GM10847 (cell line): ENCODE data around the gene IFT20.
A peak's percentile ranks its signal among the peaks of the same experiment; 100 is the strongest.

ENCODE experiments used
- POLR2A ChIP-seq: IDR thresholded peaks from 2 replicates; pipeline ENCODE4 v1.6.1; 2011; ENCODE audit not compliant: insufficient read length; ENCODE audit errors: extremely low read depth

IFT20 gene

GRCh38 chr17:28335201-28335958 lies at the start of gene IFT20, which contains the start of gene TNFAIP1:
TSS of gene IFT20 (minus strand) at chr17:28335472. CDS start at chr17:28331985, 3,487 bp downstream.
TSS of gene TNFAIP1 (plus strand) at chr17:28335761. CDS start at chr17:28339522, 3,761 bp downstream.
- TF ChIP-seq POLR2A, result peak; percentile 78

GRCh38 chr17:28385037-28385400 lies 49.7 kb upstream of the IFT20 start:
- TF ChIP-seq POLR2A, result no peak

- no peak for TF ChIP-seq POLR2A
Measured at GRCh38 chr17:28384281-28385036, 49.2 kb upstream of the IFT20 start.

- TF ChIP-seq POLR2A, result no peak
Measured at GRCh38 chr17:28381141-28381825, 46.0 kb upstream of the IFT20 start.

- no peak for TF ChIP-seq POLR2A
Measured at GRCh38 chr17:28379814-28380801, 44.8 kb upstream of the IFT20 start.

GRCh38 chr17:28372945-28373274 lies 37.6 kb upstream of the IFT20 start:
- no peak for TF ChIP-seq POLR2A

GRCh38 chr17:28372203-28372944 lies 37.1 kb upstream of the IFT20 start:
- no peak for TF ChIP-seq POLR2A

- TF ChIP-seq POLR2A, result no peak
Measured at GRCh38 chr17:28371245-28372202, 36.3 kb upstream of the IFT20 start, which contains the start of gene SARM1. TSS of gene SARM1 (plus strand) at chr17:28371694. CDS start at chr17:28372033, 339 bp downstream.

GRCh38 chr17:28370744-28371103 lies 35.5 kb upstream of the IFT20 start:
- TF ChIP-seq POLR2A, result no peak

- no peak for TF ChIP-seq POLR2A
Measured at GRCh38 chr17:28370035-28370743, 34.9 kb upstream of the IFT20 start, which contains the start of gene VTN. TSS of gene VTN (minus strand) at chr17:28370307. CDS start at chr17:28370203, 104 bp downstream.

GRCh38 chr17:28369684-28370034 lies 34.4 kb upstream of the IFT20 start:
- no peak for TF ChIP-seq POLR2A
